Measurements from ENCODE around the gene SRRM2.
A peak's percentile ranks its signal among the peaks of the same experiment; 100 is the strongest.

SRRM2 gene

DNA sequence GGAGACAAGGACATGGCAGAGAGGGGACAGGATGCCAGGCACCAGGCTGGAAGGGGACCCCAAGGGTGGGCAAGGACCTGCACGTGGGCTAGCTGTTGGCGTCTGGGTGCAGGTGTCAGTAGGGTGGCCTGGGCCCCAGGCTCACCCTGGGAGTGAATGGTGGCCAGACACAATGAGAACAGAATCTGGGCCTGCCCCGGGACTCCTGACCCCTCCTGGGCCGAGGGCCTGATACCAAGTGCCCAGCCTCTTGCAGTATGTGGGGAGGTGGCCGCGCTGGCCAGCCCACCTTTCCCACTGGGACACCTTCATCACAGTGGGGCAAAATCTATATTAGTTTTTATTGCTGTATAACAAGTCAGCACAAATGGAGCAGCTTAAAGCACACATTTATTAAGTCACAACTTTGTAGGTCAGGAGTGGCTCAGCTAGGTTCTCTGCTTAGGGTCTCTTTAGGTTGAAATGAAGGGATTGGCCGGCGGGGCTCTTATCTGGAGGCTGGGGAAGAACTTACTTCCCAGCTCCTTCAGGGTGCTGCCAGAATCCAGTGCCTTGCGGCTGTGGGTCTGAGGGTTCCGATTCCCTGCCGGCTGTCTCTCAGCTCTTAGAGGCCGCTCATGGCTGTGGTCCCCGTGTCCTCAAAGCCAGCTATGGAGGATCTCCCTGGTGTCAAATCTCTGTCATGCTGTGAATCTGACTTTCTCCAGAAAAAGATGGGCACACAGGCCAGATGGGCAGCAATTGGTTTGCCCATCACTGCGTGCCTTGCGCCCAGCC is 31.3 kb downstream of the SRRM2 start:
- Histone ChIP-seq H3K27me3 (ENCODE audit: low read depth, low read length) (peaks cover 23% of the 10 kb centered on the region), H3K36me3 (ENCODE audit: control insufficient read depth in 1 of 2, insufficient read depth in 2 of 2, low read length in 2 of 2) (no peaks in the 10 kb centered on the region), H3K4me3 (ENCODE audit: low read depth in 1 of 2, low read length in 2 of 2) (no peak overlapping the region), H3K9me3 (ENCODE audit: control insufficient read depth in 1 of 2, low read length in 2 of 2) (no peaks in the 10 kb centered on the region), H3K4me1 (ENCODE audit: control insufficient read depth in 1 of 2, insufficient read depth in 2 of 2, low read length in 2 of 2) (peaks cover 0 to 13% of the 10 kb centered on the region in 2 donors), H3K27ac (ENCODE audit: low read length) (no peak overlapping the region)

DNA sequence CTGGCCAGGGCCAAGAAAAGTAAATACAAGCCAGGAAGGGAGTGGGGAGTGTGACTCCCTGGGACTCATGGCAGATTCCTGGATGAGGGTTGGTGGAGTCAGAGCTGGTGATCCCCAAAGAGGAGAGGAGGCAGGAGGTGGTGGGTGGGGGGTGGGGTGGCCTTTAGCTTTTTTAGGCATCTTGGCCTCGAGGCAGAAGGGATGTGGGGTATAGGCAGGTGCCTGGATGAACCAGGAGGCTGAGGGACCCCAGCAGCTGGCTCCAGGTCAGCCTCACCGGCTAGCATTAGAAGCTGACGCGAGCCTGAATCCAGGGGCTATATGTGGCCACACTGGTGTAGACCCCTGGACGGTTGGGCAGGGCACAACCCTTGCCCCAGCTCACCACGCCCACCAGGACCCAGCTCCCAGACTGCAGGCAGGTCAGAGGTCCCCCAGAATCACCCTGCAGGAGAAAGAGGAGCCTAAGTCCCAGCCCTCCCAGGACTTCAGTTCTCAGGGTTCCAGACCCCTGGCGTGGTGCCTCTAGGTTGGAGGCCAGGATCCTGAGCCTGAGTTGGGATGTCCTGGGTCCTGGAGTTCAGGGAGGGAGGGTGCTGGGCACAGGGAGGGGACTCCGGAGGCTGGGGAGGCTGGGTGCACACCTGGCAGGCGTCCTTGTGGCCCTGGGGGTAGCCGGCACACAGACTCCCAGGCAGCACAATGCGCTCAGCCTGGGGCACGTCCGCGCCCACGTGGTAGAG is 32.1 kb downstream of the SRRM2 start:
- Histone ChIP-seq H3K27ac (ENCODE audit: low read length) (no peak overlapping the region), H3K27me3 (ENCODE audit: low read depth, low read length) (peaks cover 23% of the 10 kb centered on the region), H3K36me3 (ENCODE audit: control insufficient read depth in 1 of 2, insufficient read depth in 2 of 2, low read length in 2 of 2) (no peaks in the 10 kb centered on the region), H3K9me3 (ENCODE audit: control insufficient read depth in 1 of 2, low read length in 2 of 2) (no peaks in the 10 kb centered on the region), H3K4me3 (ENCODE audit: low read depth in 1 of 2, low read length in 2 of 2) (peak overlapping the region in 1 of 2 donors; percentile 51), H3K4me1 (ENCODE audit: control insufficient read depth in 1 of 2, insufficient read depth in 2 of 2, low read length in 2 of 2) (peaks cover 0 to 8% of the 10 kb centered on the region in 2 donors)

DNA sequence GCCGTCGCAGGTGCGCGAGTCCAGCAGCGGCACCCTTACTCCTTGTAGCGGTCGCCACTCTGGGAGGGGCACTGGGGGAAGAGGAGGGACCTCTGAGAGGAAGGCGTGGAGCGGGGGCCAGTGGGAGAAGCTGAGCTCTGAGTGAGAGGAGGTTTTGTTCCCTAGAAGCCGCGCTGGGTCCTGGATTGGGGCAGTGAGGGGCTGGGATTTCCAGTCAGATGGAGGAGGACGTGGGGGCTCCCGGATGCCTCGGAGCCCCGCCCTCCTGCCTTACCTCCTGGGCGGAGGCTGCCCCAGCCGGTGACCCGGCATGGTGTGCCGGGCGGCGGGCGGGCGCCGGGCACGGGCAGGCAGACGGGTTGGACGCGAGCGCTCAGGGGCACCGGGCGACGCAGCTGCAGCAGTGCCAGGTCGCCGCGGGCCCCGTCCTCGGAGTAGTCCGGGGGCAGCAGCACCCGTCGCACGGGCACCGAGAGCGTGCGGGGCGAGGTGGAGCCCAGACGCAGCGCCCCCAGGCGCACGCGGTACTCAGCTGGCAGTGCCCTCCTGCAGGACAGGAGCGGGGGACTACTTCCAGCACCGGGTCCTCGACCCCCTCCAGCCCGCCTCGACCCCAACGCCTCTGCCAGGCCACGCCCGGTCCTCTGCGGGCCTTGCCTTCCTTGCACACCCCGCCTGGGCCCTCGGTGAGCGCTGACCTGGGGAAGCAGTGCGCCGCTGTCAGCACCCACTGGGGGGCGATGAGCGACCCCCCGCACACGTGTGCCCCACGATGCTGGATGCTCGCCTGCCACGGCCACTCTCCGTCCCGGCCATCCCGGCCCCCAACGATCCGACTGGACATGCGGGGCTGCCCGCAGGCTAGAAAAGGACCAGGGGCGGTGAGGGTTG is 32.9 kb downstream of the SRRM2 start:
- H3K36me3 ChIP-seq (ENCODE audit: control insufficient read depth in 1 of 2, insufficient read depth in 2 of 2, low read length in 2 of 2): no peaks in the 10 kb centered on the region
- H3K4me3 ChIP-seq (ENCODE audit: low read depth in 1 of 2, low read length in 2 of 2): peak overlapping the region in 1 of 2 donors; percentile 51
- H3K4me1 ChIP-seq (ENCODE audit: control insufficient read depth in 1 of 2, insufficient read depth in 2 of 2, low read length in 2 of 2): peaks cover 0 to 8% of the 10 kb centered on the region in 2 donors
- H3K27ac ChIP-seq (ENCODE audit: low read length): no peak overlapping the region
- peaks cover 23% of the 10 kb centered on the region for H3K27me3 ChIP-seq (ENCODE audit: low read depth, low read length)
- no peaks in the 10 kb centered on the region for H3K9me3 ChIP-seq (ENCODE audit: control insufficient read depth in 1 of 2, low read length in 2 of 2)

DNA sequence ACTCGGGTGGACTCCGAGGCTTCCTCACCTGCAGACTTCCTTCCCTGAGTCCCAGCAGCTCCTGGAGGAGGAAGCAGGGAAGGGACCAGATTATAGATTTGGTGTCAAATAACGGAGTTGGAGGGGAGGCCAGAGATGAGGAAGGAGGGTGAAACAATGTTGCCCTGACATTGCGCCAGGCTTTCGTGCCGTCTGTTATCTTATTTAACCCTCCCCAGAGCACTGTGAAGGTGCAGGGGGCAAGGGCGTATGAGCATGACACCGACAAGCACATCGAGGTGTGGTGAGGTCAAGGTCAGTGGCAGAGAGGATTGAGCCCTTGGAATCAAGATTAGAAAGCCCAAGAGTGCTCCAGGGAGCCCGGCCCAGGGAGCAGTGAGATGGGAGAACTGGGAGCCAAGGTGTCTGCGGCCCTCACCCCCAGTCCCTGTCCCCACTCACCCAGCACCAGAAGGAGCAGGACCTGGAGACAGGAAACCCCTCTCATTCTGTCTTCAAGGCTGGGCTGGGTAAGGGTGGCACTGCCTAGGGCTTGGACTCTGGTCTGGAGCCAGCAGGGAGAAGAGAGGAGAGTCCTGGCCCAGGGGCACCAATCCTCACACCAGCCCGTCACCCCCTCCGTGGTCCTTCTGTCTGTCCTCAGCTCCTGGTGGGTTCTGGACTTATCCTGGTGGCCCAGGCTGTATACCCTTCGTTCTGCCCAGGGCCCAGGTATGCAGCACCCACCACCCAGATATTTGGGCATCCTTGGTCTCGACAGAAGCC is 33.8 kb downstream of the SRRM2 start:
- Histone ChIP-seq H3K4me3 (ENCODE audit: low read depth in 1 of 2, low read length in 2 of 2) (no peak overlapping the region), H3K27ac (ENCODE audit: low read length) (no peak overlapping the region), H3K4me1 (ENCODE audit: control insufficient read depth in 1 of 2, insufficient read depth in 2 of 2, low read length in 2 of 2) (peaks cover 0 to 8% of the 10 kb centered on the region in 2 donors), H3K27me3 (ENCODE audit: low read depth, low read length) (peaks cover 23% of the 10 kb centered on the region), H3K9me3 (ENCODE audit: control insufficient read depth in 1 of 2, low read length in 2 of 2) (no peaks in the 10 kb centered on the region), H3K36me3 (ENCODE audit: control insufficient read depth in 1 of 2, insufficient read depth in 2 of 2, low read length in 2 of 2) (no peaks in the 10 kb centered on the region)

DNA sequence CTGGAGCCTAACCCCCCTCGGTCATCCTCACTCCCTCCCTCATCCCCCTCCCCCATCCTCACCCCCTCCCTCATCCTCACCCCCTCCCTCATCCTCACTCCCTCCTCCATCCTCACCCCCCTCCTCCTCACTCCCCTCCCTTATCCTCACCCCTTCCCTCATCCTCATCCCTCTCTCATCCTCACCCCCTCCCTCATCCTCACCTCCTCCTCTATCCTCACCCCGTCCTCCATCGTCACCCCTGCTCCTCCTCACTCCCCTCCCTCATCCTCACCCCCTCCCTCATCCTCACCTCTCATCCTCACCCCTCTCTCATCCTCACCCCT is 34.4 kb downstream of the SRRM2 start:
- Histone ChIP-seq H3K4me3 (ENCODE audit: low read depth in 1 of 2, low read length in 2 of 2) (no peak overlapping the region), H3K4me1 (ENCODE audit: control insufficient read depth in 1 of 2, insufficient read depth in 2 of 2, low read length in 2 of 2) (peaks cover 0 to 8% of the 10 kb centered on the region in 2 donors), H3K9me3 (ENCODE audit: control insufficient read depth in 1 of 2, low read length in 2 of 2) (no peaks in the 10 kb centered on the region), H3K27ac (ENCODE audit: low read length) (no peak overlapping the region), H3K27me3 (ENCODE audit: low read depth, low read length) (peaks cover 23% of the 10 kb centered on the region), H3K36me3 (ENCODE audit: control insufficient read depth in 1 of 2, insufficient read depth in 2 of 2, low read length in 2 of 2) (no peaks in the 10 kb centered on the region)

DNA sequence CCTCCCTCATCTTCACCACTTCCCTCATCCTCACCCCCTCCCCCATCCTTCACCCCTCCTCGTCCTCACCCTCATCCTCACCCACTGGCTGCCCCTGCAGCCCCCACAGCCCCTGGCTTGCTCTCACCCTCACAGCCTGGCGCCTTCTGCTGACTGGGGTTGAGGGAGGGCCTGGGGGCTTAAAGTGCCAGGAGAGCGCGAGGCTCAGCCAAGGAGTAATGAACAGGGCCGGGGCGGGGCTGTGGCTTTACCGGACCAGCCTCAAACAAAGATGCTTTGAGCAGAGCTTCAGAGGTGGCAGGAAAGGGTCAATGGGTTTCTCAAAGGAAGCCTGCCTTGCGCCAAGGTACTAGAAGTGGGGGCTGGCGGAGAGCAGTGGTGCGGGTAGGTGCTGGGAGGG is 35.0 kb downstream of the SRRM2 start, which contains the start of gene PRSS33:
Gene PRSS33, minus strand, starts transcription at position 155 of the 400 bp plus-strand sequence. CDS start 1,013 bp downstream, outside the sequence.
- peaks cover 23% of the 10 kb centered on the region for H3K27me3 ChIP-seq (ENCODE audit: low read depth, low read length)
- H3K4me3 ChIP-seq (ENCODE audit: low read depth in 1 of 2, low read length in 2 of 2): no peak within 1 kb of the TSS
- H3K27ac ChIP-seq (ENCODE audit: low read length): no peak within 1 kb of the TSS
- H3K36me3 ChIP-seq (ENCODE audit: control insufficient read depth in 1 of 2, insufficient read depth in 2 of 2, low read length in 2 of 2): no peaks in the 10 kb centered on the region
- peaks cover 0 to 8% of the 10 kb centered on the region in 2 donors for H3K4me1 ChIP-seq (ENCODE audit: control insufficient read depth in 1 of 2, insufficient read depth in 2 of 2, low read length in 2 of 2)
- H3K9me3 ChIP-seq (ENCODE audit: control insufficient read depth in 1 of 2, low read length in 2 of 2): no peaks in the 10 kb centered on the region

DNA sequence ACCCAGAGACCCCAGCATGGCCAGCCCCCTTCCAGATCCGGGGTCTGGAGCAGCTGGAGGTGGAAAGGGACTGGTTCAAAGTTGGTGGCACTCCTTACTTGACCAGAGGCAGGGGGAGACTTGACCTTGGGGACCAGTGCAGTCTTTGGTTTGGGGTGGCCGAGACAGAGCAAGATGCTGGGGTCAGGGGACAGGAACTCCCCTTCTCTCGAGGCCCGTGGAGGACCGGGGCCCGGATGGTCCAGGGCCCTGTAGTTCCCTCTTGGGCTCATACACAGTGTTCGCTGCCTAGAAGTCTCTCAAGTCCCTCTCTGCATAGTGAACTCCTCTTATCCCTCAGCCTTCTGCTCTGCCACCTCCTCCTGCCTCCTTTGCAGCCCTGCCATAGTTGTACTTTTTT is 35.5 kb downstream of the SRRM2 start:
- peaks cover 23% of the 10 kb centered on the region for H3K27me3 ChIP-seq (ENCODE audit: low read depth, low read length)
- no peak overlapping the region for H3K4me3 ChIP-seq (ENCODE audit: low read depth in 1 of 2, low read length in 2 of 2)
- H3K36me3 ChIP-seq (ENCODE audit: control insufficient read depth in 1 of 2, insufficient read depth in 2 of 2, low read length in 2 of 2): no peaks in the 10 kb centered on the region

DNA sequence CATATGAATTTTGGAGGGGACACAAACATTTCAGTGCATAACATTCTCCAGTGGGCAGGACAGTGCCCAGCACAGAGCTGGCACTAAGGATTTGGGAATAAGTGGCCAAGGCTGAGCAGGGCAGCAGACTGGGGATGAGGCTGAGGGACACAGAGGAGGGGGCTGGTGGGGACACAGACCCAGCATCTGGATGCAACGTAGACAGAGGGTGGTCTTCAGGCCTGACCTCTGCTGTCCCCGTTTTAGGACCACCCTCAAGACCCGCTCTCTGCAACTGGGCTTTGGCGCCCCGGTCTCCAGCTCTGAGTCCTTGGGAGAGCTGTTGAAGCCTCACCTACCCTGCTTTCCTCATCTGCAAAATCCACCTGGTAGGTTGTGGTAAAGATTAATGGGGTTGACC is 38.2 kb downstream of the SRRM2 start:
- no peaks in the 10 kb centered on the region for H3K36me3 ChIP-seq (ENCODE audit: control insufficient read depth in 1 of 2, insufficient read depth in 2 of 2, low read length in 2 of 2)
- H3K27ac ChIP-seq (ENCODE audit: low read length): no peak overlapping the region
- H3K4me3 ChIP-seq (ENCODE audit: low read depth in 1 of 2, low read length in 2 of 2): no peak overlapping the region
- H3K27me3 ChIP-seq (ENCODE audit: low read depth, low read length): peaks cover 17% of the 10 kb centered on the region
- H3K9me3 ChIP-seq (ENCODE audit: control insufficient read depth in 1 of 2, low read length in 2 of 2): no peaks in the 10 kb centered on the region
- peaks cover 0 to 3% of the 10 kb centered on the region in 2 donors for H3K4me1 ChIP-seq (ENCODE audit: control insufficient read depth in 1 of 2, insufficient read depth in 2 of 2, low read length in 2 of 2)

More for the DNA sequence above, 35.5 kb downstream of the SRRM2 start:
- Histone ChIP-seq H3K27ac (ENCODE audit: low read length) (no peak overlapping the region), H3K9me3 (ENCODE audit: control insufficient read depth in 1 of 2, low read length in 2 of 2) (no peaks in the 10 kb centered on the region), H3K4me1 (ENCODE audit: control insufficient read depth in 1 of 2, insufficient read depth in 2 of 2, low read length in 2 of 2) (peaks cover 0 to 8% of the 10 kb centered on the region in 2 donors)

DNA sequence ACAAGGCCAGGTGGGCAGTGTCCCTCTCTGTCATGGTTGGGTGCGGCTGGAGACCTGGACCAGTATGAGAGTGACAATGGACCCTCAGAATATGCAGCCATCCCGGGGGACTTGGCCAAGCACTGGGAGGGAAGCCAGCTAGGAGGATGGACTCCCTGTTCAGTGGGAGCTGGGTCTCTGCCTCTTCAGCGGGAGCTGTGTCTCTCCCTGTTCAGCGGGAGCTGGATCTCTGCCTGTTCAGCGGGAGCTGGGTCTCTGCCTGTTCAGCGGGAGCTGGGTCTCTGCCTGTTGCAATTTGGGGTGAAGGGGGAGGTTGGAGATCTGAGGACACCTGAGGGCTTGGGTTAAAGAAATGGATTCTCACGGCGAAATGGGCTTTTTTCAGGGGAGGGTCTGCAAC is 38.7 kb downstream of the SRRM2 start:
- H3K9me3 ChIP-seq (ENCODE audit: control insufficient read depth in 1 of 2, low read length in 2 of 2): no peaks in the 10 kb centered on the region
- H3K4me3 ChIP-seq (ENCODE audit: low read depth in 1 of 2, low read length in 2 of 2): no peak overlapping the region
- H3K27me3 ChIP-seq (ENCODE audit: low read depth, low read length): peaks cover 12% of the 10 kb centered on the region
- H3K4me1 ChIP-seq (ENCODE audit: control insufficient read depth in 1 of 2, insufficient read depth in 2 of 2, low read length in 2 of 2): no peaks in the 10 kb centered on the region
- H3K36me3 ChIP-seq (ENCODE audit: control insufficient read depth in 1 of 2, insufficient read depth in 2 of 2, low read length in 2 of 2): no peaks in the 10 kb centered on the region
- no peak overlapping the region for H3K27ac ChIP-seq (ENCODE audit: low read length)

DNA sequence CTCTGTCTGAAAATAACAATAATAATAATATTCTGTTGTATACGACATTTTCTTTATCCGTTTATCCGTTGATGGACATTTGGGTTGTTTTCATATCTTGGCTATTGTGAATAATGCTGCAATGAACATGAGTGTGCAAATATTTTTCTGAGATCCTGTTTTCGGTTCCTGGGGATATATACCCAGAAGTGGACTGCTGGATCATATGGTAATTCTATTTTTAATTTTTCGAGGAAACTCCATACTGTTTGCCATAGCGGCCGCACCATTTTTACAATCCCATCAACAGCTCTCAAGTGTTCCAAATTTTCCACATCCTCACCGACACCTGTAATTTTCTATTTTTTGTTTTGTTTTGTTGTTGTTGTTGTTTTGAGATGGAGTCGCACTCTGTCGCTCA is 40.5 kb downstream of the SRRM2 start:
- Histone ChIP-seq H3K27ac (ENCODE audit: low read length) (no peak overlapping the region), H3K36me3 (ENCODE audit: control insufficient read depth in 1 of 2, insufficient read depth in 2 of 2, low read length in 2 of 2) (no peaks in the 10 kb centered on the region), H3K27me3 (ENCODE audit: low read depth, low read length) (peaks cover under 1% of the 10 kb centered on the region), H3K4me3 (ENCODE audit: low read depth in 1 of 2, low read length in 2 of 2) (no peak overlapping the region), H3K4me1 (ENCODE audit: control insufficient read depth in 1 of 2, insufficient read depth in 2 of 2, low read length in 2 of 2) (no peaks in the 10 kb centered on the region), H3K9me3 (ENCODE audit: control insufficient read depth in 1 of 2, low read length in 2 of 2) (no peaks in the 10 kb centered on the region)

All from muscle layer of duodenum (tissue), 2 donors.